Ovary (tissue), 9 donors: ENCODE measurements around the gene NUP188. TPM values are rescaled to one million over a fixed set of nuclear protein-coding genes. Genes with fewer than 3 reads are reported as not detected.
"Not testable (repeated sequence)": the region's sequence is repeated elsewhere in the genome, so short reads cannot be mapped to it uniquely, and the experiment has no call there.

Experiments used
- DNase-seq, 5 donors: peaks; one replicate each; pipeline ENCODE4 v3.0.0-alpha.2; 2019 to 2020
- H3K27ac ChIP-seq, 2 donors: fragments of 200-600 bp; one replicate each; pipeline versions ENCODE4 v1.5.1 to v1.8.0; 2019 to 2022
- H3K27me3 ChIP-seq: fragments of 200-600 bp; one replicate; pipeline ENCODE4 v1.8.0; 2022
- H3K36me3 ChIP-seq: fragments of 200-600 bp; sonication (generic); one replicate; pipeline ENCODE4 v1.5.1; 2019
- H3K4me1 ChIP-seq: one replicate; pipeline ENCODE4 v1.8.1; 2013; ENCODE audit warnings: mild to moderate bottlenecking, moderate library complexity; ENCODE audit not compliant: insufficient read depth
- H3K4me3 ChIP-seq: fragments of 200-600 bp; sonication (generic); one replicate; pipeline ENCODE4 v1.5.1; 2017
- H3K9me3 ChIP-seq, 2 donors: fragments of 200-600 bp in 1 of 2; sonication (generic) in 1 of 2; one replicate each; pipeline versions ENCODE4 v1.5.1 to v1.8.1; 2013 to 2019; ENCODE audit warnings: mild to moderate bottlenecking in 1 of 2, moderate library complexity in 1 of 2
- EP300 ChIP-seq: sonication (generic); formaldehyde crosslinking; IDR thresholded peaks from one replicate; pipeline ENCODE4 v1.6.1; 2017; ENCODE audit warnings: antibody characterized with exemption
- POLR2A ChIP-seq: fragments of 450-650 bp; IDR thresholded peaks from one replicate; pipeline ENCODE4 v1.6.1; 2017; ENCODE audit warnings: antibody characterized with exemption, mild to moderate bottlenecking, moderate library complexity
- WGBS, 3 donors: extraction: QIAGEN DNeasy Blood & Tissue Kit in 1 of 3; methylation state at CpG; one replicate each; pipeline versions ENCODE4 v1.1.5 to v1.1.7; 2013 to 2017; 5-methylcytosine and 5-hydroxymethylcytosine counted together
- intact Hi-C, 4 donors: fragments of 100-400 bp; cut with DNase I; formaldehyde crosslinking; loops; one replicate each; pipeline versions ENCODE4 v1.11.0 to v1.15.1; 2022 to 2023
- polyA plus RNA-seq, 2 donors: library from polyadenylated mRNA; stranded (reverse); fragments of 200-250 nt in 1 of 2; fragments of 350-450 nt in 1 of 2; fragmentation: Illumina TruSeq in 1 of 2; extraction: RNeasy Lipid Tissue Mini Kit (QIAGEN cat#74804) in 1 of 2; gene quantifications; one replicate each; pipeline ENCODE4 v1.2.3, GENCODE V29; 2013 to 2014
- total RNA-seq, 7 donors: library from RNA; depleted of rRNA in 2 of 7; stranded (reverse); fragments of >200 nt in 2 of 7; fragmentation: NEBNext Ultra II Directional in 3 of 7; extraction: Animal tissue kit (Norgen Biotek cat#: 25700) in 3 of 7; gene quantifications; one replicate each; pipeline versions ENCODE4 v1.1.0 to v1.2.4, GENCODE V29; 2016 to 2023
- TF ChIP-seq, protein P1 (sequence below), 3 donors: fragments of 450-650 bp in 2 of 3; fragments of 200-600 bp in 1 of 3; IDR thresholded peaks; one replicate each; pipeline versions ENCODE4 v1.5.1 to v1.8.0; 2016 to 2022; ENCODE audit warnings: antibody characterized with exemption in 3 of 3, mild to moderate bottlenecking in 1 of 3
- donor health status: DM: no; HTN: no; CAD: no; lungs with moderate emphysema.
- donor health status: DM: no; HTN: no; CAD: no.
- donor health status: Bipolar disorder and iron deficiency.
- donor health status: DM: yes; HTN: yes; CAD: no.
- donor health status: DM: no; HTN: no; CAD: no.
- donor health status: DM: yes; HTN: yes; CAD: no.

The NUP188 gene
- total and polyA plus RNA-seq, 9 donors = 10.6 to 43.8 (median 25.1) TPM

DNA sequence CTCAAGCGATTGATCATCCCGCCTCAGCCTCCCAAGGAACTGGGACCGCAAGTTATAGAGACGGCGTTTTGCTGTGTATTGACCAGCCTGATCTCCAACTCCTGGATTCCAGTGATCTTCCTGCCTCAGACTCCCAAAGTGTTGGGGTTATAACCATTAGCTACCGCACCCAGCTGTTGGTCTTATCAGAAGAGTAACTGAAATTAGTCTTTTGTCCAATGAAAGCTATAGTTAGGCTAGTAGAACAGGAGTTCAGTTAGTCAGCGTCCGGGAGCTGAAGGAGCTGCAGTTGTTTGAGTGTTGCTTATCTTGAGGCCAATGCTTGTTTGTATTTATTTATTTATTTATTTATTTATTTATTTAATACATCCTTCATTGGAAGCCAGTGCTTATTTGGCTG, 85.7 kb downstream of the NUP188 start:
- DNase-seq = no peak
- H3K27ac ChIP-seq = no peak overlapping the region
- TF ChIP-seq, protein P1, sequence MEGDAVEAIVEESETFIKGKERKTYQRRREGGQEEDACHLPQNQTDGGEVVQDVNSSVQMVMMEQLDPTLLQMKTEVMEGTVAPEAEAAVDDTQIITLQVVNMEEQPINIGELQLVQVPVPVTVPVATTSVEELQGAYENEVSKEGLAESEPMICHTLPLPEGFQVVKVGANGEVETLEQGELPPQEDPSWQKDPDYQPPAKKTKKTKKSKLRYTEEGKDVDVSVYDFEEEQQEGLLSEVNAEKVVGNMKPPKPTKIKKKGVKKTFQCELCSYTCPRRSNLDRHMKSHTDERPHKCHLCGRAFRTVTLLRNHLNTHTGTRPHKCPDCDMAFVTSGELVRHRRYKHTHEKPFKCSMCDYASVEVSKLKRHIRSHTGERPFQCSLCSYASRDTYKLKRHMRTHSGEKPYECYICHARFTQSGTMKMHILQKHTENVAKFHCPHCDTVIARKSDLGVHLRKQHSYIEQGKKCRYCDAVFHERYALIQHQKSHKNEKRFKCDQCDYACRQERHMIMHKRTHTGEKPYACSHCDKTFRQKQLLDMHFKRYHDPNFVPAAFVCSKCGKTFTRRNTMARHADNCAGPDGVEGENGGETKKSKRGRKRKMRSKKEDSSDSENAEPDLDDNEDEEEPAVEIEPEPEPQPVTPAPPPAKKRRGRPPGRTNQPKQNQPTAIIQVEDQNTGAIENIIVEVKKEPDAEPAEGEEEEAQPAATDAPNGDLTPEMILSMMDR (IDR thresholded peaks at IDR 0.05) = no peak
- TF ChIP-seq EP300 (no peak), POLR2A (no peak)
- H3K27me3 ChIP-seq = no peaks in the 10 kb centered on the region
- no peak overlapping the region for H3K4me3 ChIP-seq
- H3K9me3 ChIP-seq = no peaks in the 10 kb centered on the region
- no peaks in the 10 kb centered on the region for H3K36me3 ChIP-seq
- H3K4me1 ChIP-seq = peaks cover 11% of the 10 kb centered on the region
- intact Hi-C loops = no loop called here
- 78 to 85% (median 79%) methylated on average over 8 of the region's 8 CpGs for WGBS, 3 donors

DNA sequence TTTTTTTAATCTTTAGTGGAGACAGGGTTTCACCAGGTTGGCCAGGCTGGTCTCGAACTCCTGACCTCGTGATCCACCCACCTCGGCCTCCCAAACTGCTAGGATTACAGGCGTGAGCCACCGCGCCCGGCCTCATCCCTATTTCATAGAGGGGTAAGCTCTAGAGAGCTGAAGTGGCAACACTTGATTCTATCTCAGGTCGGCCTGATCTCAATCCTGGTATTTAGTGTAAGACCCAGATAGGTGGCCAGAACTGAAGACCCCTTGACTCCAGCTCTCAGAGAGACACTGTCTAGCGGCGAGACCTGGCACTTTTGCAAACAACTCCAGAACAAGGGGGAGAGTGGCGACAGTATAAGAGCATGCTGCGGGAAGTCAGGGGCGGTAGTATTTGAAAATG, 88.3 kb downstream of the NUP188 start:
- Histone ChIP-seq H3K4me3 (peak overlapping the region; percentile 43), H3K27ac (peak overlapping the region in 1 of 2 donors; percentile 54), H3K4me1 (peaks cover 12% of the 10 kb centered on the region)
- H3K36me3 ChIP-seq, DNase-seq, H3K27me3 ChIP-seq, H3K9me3 ChIP-seq: not testable (repeated sequence)
- WGBS, 3 donors = 31 to 41% (median 41%) methylated on average over 13 of the region's 13 CpGs
- intact Hi-C loops = loop anchor here in 1 of 4 donors (5.0 kb wide), 1 partner anchor 1234 kb away; the partner anchor contains the start of gene FPGS

DNA sequence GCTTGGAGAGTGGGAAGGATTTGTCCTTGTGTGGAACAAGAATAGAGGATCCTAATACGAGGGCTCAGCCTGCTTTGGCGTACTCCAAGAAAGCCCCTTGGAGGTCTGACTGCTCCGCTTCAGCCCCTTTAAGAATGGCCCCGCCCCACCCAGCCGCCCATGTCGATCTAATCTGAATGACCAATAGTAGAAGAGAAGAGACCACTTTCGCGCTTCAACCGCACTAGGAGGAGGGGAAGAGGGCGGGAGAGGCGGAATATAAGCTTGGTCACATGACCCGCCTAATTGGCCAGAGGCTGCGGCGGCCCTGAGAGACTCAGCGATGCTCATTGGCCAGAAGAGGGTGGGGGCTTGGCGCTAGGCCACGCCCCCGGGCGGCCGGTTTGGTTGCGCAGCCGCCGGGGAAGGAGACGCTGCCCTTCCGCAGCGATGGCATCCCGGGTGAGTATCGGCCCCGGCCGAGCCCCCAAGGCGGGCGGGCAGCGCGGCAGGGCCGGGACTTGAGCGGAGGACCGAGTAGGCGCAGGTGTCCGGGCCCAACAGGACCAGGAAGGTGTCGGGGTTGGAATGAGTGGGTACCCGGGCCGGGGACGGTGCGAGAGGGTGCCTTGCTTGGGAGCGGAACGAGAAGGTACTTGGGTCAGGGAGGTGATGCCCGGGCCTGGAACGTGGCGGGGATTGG, 88.9 kb downstream of the NUP188 start, which contains the start of gene MIGA2:
MIGA2 (plus strand) TSS at position 386 of the 682 bp plus-strand sequence. CDS start 3,969 bp downstream, outside the sequence.
- WGBS, 3 donors = 0 to 1% (median 1%) methylated on average over 49 of the region's 49 CpGs

DNA sequence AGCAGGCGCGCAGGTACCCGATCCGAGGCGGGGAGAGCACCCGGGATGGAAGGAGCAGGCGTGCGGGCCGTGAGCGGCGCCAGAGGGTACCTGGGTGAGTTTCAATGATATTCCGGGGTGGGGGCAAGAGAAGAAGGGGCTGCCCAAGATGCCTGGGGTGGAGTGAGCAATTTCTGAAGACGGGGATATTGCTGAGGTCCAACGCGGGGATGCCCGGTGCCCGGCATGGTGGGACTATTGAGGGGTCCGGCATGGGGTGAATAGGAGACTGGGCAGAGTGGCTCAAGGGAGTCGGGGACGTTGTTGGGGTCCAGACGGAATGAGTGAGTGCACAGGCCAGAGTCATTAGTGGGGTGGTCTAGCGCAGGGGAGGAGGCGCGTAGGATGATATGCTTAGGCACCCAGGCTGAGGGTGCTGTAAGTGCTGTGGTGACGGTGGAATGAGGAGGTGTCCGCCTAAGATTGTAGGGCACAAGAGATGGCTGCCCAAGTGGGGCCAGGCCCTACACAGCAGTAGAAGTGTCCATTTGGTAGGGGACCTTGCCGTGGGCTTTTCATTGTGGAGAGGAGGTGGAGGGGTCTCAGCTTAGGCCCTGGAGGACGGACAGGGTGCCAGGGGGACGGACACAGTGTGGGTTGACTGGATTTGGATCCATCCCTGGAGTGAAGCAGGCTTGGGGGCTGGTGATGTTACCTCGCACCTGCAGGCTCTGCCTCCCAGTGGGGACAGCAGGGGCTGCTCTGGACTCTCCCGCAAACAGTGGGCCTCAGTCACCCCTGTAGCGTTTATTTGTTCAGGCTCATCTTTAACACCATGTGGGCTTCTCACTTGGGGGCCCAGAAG, 89.6 kb downstream of the NUP188 start:
- Histone ChIP-seq H3K4me1 (peaks cover 12% of the 10 kb centered on the region), H3K27ac (no peak overlapping the region), H3K9me3 (no peaks in the 10 kb centered on the region), H3K4me3 (peak overlapping the region; percentile 97), H3K27me3 (no peaks in the 10 kb centered on the region), H3K36me3 (no peaks in the 10 kb centered on the region)
- DNase-seq = no peak
- intact Hi-C loops = loop anchor here in 1 of 4 donors (5.0 kb wide), 1 partner anchor 1235 kb away; the partner anchor contains the start of gene FPGS
- 4 to 7% (median 6%) methylated on average over 31 to 32 of the region's 32 CpGs for WGBS, 3 donors
- no peak for TF ChIP-seq POLR2A
- TF ChIP-seq, protein P1 (IDR thresholded peaks at IDR 0.05) = no peak
- no peak for TF ChIP-seq EP300

More for the DNA sequence above, 88.9 kb downstream of the NUP188 start, which contains the start of gene MIGA2:
- Histone ChIP-seq H3K27me3 (no peaks in the 10 kb centered on the region), H3K9me3 (no peaks in the 10 kb centered on the region), H3K27ac (peak within 1 kb of the TSS in 1 of 2 donors; percentile 54), H3K36me3 (no peaks in the 10 kb centered on the region), H3K4me1 (peaks cover 12% of the 10 kb centered on the region), H3K4me3 (peak within 1 kb of the TSS; percentile 97)
- TF ChIP-seq, protein P1 (IDR thresholded peaks at IDR 0.05) = peak in 2 of 3 donors; percentile 8 to 26
- TF ChIP-seq POLR2A (peak; percentile 77), EP300 (no peak)
- intact Hi-C loops = loop anchor here in 1 of 4 donors (5.0 kb wide), 1 partner anchor 1234 kb away; the partner anchor contains the start of gene FPGS
- peak; percentile 95 to 98 (median 97) for DNase-seq
